Measurements from ENCODE around the gene TXNDC8. TPM values are rescaled to one million over a fixed set of nuclear protein-coding genes. Genes with fewer than 3 reads are reported as not detected.

The TXNDC8 gene
- total and polyA plus RNA-seq, 12 donors: not detected

DNA sequence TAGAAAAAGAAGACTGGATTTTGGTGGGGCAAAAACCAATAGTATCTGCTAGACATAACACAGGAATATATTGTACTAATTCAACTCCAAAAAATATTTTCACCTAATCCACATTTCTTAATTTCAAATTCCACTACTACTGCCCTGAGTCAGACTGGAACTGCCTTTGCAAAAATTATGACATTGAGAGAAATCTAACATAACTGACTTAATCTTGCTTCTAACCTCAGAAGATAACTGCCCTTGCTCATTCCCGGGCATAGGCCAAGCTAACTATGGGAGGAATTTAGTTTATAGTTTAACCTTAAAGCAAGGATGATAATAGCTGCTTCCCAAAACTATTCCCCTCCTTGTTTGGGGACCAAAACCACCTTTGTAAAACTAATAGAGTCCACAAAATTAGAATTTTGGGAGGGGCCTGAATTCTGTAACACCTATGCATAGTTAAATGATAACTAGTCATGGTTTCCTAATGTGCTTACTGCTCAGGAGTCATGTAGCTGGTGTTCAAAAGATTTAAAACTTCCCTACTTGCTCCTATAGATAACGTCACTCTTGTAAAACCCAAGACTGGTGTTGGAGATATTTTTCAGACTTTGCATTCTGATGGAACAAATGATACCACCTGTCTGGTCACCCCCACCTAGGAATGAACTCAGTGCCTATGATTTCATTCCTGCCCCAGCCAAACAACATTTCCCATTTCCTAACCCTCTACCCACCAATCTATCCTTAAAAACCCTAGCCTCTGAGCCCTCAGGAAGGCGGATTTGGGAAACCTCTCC is 67.3 kb downstream of the TXNDC8 start:
- intact Hi-C loops (cut with DNase I): no loop called here
- TF ChIP-seq POLR2A (IDR thresholded peaks at IDR 0.05): no peak
- TF ChIP-seq, protein P1, sequence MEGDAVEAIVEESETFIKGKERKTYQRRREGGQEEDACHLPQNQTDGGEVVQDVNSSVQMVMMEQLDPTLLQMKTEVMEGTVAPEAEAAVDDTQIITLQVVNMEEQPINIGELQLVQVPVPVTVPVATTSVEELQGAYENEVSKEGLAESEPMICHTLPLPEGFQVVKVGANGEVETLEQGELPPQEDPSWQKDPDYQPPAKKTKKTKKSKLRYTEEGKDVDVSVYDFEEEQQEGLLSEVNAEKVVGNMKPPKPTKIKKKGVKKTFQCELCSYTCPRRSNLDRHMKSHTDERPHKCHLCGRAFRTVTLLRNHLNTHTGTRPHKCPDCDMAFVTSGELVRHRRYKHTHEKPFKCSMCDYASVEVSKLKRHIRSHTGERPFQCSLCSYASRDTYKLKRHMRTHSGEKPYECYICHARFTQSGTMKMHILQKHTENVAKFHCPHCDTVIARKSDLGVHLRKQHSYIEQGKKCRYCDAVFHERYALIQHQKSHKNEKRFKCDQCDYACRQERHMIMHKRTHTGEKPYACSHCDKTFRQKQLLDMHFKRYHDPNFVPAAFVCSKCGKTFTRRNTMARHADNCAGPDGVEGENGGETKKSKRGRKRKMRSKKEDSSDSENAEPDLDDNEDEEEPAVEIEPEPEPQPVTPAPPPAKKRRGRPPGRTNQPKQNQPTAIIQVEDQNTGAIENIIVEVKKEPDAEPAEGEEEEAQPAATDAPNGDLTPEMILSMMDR (IDR thresholded peaks at IDR 0.05): no peak
- Histone ChIP-seq H3K27ac (no peak overlapping the region), H3K27me3 (no peaks in the 10 kb centered on the region), H3K4me1 (replicated peaks in 1 of 2) (no peaks in the 10 kb centered on the region), H3K9me3 (replicated peaks in 1 of 3) (no peaks in the 10 kb centered on the region), H3K36me3 (replicated peaks in 1 of 2) (no peaks in the 10 kb centered on the region), H3K4me3 (no peak overlapping the region)
- WGBS, 4 donors: 75 to 88% (median 83%) methylated on average over 3 of the region's 3 CpGs
- DNase-seq: no peak

DNA sequence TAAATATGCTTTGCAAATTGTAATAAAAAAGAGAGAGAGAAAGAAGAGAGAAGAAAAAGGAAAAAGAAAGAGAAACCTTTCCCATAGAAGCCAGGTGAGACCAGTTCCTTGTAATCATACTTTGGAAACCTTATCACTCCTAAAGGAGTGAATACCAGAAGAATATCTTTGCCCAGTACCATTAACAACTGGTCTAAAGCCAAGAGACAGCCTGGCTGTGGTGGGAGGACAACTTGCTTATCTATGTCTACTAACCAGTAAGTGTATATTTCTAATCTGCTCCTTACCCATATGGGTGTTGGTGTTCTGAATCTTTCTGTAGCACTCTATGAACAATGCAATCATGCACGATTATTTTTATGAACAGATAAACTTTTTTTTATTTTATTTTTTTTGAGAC is 70.9 kb downstream of the TXNDC8 start:
- Histone ChIP-seq H3K4me3 (no peak overlapping the region), H3K4me1 (replicated peaks in 1 of 2) (no peaks in the 10 kb centered on the region), H3K27me3 (no peaks in the 10 kb centered on the region), H3K36me3 (replicated peaks in 1 of 2) (no peaks in the 10 kb centered on the region), H3K9me3 (replicated peaks in 1 of 3) (no peaks in the 10 kb centered on the region), H3K27ac (no peak overlapping the region)
- intact Hi-C loops (cut with DNase I): no loop called here
- TF ChIP-seq, protein P1 (IDR thresholded peaks at IDR 0.05): no peak
- TF ChIP-seq POLR2A (IDR thresholded peaks at IDR 0.05): no peak
- no peak for DNase-seq
- WGBS, 4 donors: 35 to 65% (median 39%) methylated on average over 1 of the region's 1 CpG; no CpG with 5 or more reads in 1 of the 4 donors

DNA sequence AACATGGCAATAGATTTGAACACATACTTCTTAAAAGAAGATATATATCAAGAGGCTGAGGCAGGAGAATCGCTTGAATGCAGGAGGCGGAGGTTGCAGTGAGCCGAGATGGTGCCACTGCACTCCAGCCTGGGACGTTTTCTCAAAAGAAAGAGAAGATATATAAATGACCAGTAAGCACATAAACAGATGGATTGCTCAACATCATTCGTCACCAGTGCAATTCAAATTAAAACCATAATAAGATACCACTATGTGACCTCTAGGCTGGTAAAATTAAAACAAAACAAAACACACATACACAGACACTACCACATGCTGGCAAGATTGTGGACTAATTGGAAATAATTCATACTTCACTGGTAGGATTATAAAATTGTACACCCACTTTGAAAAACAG is 76.0 kb downstream of the TXNDC8 start:
- Histone ChIP-seq H3K36me3 (replicated peaks in 1 of 2) (no peaks in the 10 kb centered on the region), H3K27me3 (no peaks in the 10 kb centered on the region), H3K4me1 (replicated peaks in 1 of 2) (peaks cover 9 to 11% of the 10 kb centered on the region in 2 donors), H3K27ac (no peak overlapping the region), H3K9me3 (replicated peaks in 1 of 3) (no peaks in the 10 kb centered on the region), H3K4me3 (no peak overlapping the region)
- WGBS, 4 donors: 69 to 81% (median 79%) methylated on average over 5 of the region's 5 CpGs
- no peak for DNase-seq
- TF ChIP-seq, protein P1 (IDR thresholded peaks at IDR 0.05): no peak
- no peak for TF ChIP-seq POLR2A (IDR thresholded peaks at IDR 0.05)
- intact Hi-C loops (cut with DNase I): no loop called here

DNA sequence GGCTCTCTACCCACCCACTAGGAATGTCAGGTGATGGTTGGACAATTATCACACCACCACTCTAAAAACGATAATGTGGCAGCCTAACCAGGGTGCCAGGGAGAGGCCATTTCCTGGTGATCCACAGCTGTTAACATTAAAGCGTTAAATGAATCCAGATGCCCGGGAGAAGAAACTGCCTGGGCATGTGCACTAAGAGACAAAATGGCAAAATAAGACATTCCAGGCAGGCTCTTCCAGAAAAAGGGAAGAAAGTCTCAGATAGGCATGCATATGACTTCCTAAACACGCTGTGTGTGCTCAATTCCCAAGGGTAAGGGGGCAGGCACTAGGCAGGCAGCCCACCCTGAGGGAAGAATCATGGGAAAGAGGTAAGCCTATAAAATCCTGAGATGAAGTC is 76.8 kb downstream of the TXNDC8 start:
- Histone ChIP-seq H3K4me1 (replicated peaks in 1 of 2) (peaks cover 9 to 11% of the 10 kb centered on the region in 2 donors), H3K27me3 (no peaks in the 10 kb centered on the region), H3K9me3 (replicated peaks in 1 of 3) (no peaks in the 10 kb centered on the region), H3K4me3 (no peak overlapping the region), H3K36me3 (replicated peaks in 1 of 2) (no peaks in the 10 kb centered on the region), H3K27ac (no peak overlapping the region)
- no peak for DNase-seq
- TF ChIP-seq, protein P1 (IDR thresholded peaks at IDR 0.05): no peak
- no peak for TF ChIP-seq POLR2A (IDR thresholded peaks at IDR 0.05)
- intact Hi-C loops (cut with DNase I): no loop called here
- WGBS, 4 donors: 35 to 46% (median 37%) methylated on average over 4 of the region's 4 CpGs
